Measurements from ENCODE around the gene MXI1.

DNA sequence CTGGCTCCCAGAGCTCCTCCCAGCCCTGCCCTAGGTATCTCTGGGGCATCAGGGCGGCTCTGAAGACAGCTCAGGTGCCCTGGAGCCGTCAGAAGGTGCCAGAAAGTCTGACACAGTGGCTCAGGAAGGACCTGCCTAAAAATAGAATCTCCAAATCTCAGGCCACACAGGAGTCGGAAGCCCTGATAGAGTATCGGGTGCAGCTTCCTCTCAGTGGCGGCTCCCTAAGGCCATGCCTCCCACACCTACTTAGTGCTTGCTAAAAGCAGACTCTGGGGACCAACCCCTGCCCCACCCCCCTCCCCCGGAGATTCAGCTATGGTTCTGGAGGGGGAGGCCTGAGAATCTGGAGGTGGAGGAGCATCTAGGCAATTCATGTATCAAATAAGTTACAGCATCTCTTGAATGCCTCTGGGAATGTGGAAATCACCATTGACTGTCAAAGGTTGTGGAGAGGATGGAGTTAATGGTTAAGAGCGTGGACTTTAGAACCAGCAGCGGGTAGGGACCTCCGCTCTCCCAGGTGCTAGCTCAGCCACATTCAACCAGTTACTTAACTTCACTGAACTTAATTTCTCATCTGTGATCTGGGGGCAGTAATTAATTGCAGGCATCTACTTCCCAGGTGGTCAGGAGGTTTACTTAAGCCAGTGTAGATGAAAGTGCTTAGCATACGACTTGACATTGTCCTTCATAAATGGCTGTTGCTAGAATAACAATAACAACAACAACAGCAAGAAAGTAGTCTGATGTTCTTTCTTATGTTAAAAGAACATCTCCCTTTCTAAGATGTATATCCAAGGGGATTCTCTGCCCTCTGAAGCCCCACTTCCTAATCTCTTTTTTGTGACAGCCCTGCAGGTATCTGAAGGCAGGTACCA lies 38.6 kb upstream of the MXI1 start:
- no peak for TF ChIP-seq BHLHE40 (IDR thresholded peaks at IDR 0.05; ENCODE audit: low read depth, low read length)
- TF ChIP-seq, protein P1, sequence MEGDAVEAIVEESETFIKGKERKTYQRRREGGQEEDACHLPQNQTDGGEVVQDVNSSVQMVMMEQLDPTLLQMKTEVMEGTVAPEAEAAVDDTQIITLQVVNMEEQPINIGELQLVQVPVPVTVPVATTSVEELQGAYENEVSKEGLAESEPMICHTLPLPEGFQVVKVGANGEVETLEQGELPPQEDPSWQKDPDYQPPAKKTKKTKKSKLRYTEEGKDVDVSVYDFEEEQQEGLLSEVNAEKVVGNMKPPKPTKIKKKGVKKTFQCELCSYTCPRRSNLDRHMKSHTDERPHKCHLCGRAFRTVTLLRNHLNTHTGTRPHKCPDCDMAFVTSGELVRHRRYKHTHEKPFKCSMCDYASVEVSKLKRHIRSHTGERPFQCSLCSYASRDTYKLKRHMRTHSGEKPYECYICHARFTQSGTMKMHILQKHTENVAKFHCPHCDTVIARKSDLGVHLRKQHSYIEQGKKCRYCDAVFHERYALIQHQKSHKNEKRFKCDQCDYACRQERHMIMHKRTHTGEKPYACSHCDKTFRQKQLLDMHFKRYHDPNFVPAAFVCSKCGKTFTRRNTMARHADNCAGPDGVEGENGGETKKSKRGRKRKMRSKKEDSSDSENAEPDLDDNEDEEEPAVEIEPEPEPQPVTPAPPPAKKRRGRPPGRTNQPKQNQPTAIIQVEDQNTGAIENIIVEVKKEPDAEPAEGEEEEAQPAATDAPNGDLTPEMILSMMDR (conservative IDR thresholded peaks at IDR 0.05; ENCODE audit: low read depth, low read length) = no peak
